ENCODE results near the gene GIT2.
A peak's percentile ranks its signal among the peaks of the same experiment; 100 is the strongest.
"Not testable (repeated sequence)": the region's sequence is repeated elsewhere in the genome, so short reads cannot be mapped to it uniquely, and the experiment has no call there.

GIT2 gene

GRCh38 chr12:109919456-109919855 is 76.7 kb downstream of the GIT2 start:
- no peak for DNase-seq (ENCODE audit: low read depth)

- no peak for DNase-seq (ENCODE audit: low read depth)
Observed at GRCh38 chr12:109916045-109916444, 80.1 kb downstream of the GIT2 start.

- no peak for DNase-seq (ENCODE audit: low read depth)
Observed at GRCh38 chr12:109915171-109916040, 80.8 kb downstream of the GIT2 start.

GRCh38 chr12:109914461-109914860 is 81.7 kb downstream of the GIT2 start:
- DNase-seq (ENCODE audit: low read depth): no peak

GRCh38 chr12:109912855-109913321 is 83.3 kb downstream of the GIT2 start:
- no peak for DNase-seq (ENCODE audit: low read depth)

- DNase-seq (ENCODE audit: low read depth): no peak
Observed at GRCh38 chr12:109910969-109911348, 85.2 kb downstream of the GIT2 start.

GRCh38 chr12:109910254-109910968 is 85.8 kb downstream of the GIT2 start:
- no peak for DNase-seq (ENCODE audit: low read depth)

GRCh38 chr12:109905301-109905700 is 90.9 kb downstream of the GIT2 start:
- DNase-seq (ENCODE audit: low read depth): no peak

GRCh38 chr12:109902891-109903418 is 93.2 kb downstream of the GIT2 start:
- DNase-seq (ENCODE audit: low read depth): no peak

GRCh38 chr12:109900752-109901580 is 95.2 kb downstream of the GIT2 start:
- no peak for DNase-seq (ENCODE audit: low read depth)

GRCh38 chr12:109899783-109900751 is 96.1 kb downstream of the GIT2 start, which contains the start of gene TCHP:
TCHP (plus strand) TSS chr12:109900274; CDS start chr12:109903027, 2,753 bp downstream.
- peak; percentile 75 for DNase-seq (ENCODE audit: low read depth)

GRCh38 chr12:109899345-109899744 is 96.8 kb downstream of the GIT2 start:
- DNase-seq (ENCODE audit: low read depth): not testable (repeated sequence)

GRCh38 chr12:109897029-109897428 is 99.1 kb downstream of the GIT2 start:
- no peak for DNase-seq (ENCODE audit: low read depth)

- DNase-seq (ENCODE audit: low read depth): no peak
Observed at GRCh38 chr12:109896188-109896587, 100.0 kb downstream of the GIT2 start.

GRCh38 chr12:109894939-109895338 is 101.2 kb downstream of the GIT2 start:
- DNase-seq (ENCODE audit: low read depth): no peak

- no peak for DNase-seq (ENCODE audit: low read depth)
Observed at GRCh38 chr12:109893261-109893995, 102.7 kb downstream of the GIT2 start.

GRCh38 chr12:109892748-109893147 is 103.4 kb downstream of the GIT2 start:
- DNase-seq (ENCODE audit: low read depth): no peak

GRCh38 chr12:109892165-109892715 is 103.9 kb downstream of the GIT2 start:
- no peak for DNase-seq (ENCODE audit: low read depth)

GRCh38 chr12:109891731-109892130 is 104.4 kb downstream of the GIT2 start:
- not testable (repeated sequence) for DNase-seq (ENCODE audit: low read depth)
